CD4-positive, alpha-beta T cell (primary cell): ENCODE measurements around the gene TSC22D3. TPM values are rescaled to one million over a fixed set of nuclear protein-coding genes. Genes with fewer than 3 reads are reported as not detected.

Source experiments
- ATAC-seq: fragments of 200-7000 bp; cut with Tn5 transposase; one replicate; pipeline ENCODE4 v1.10.0; 2022; ENCODE audit warnings: mild to moderate bottlenecking; ENCODE audit not compliant: poor library complexity
- CTCF ChIA-PET: fragments of 350-600 bp; sonication (Branson Sonifier 250); formaldehyde crosslinking; loops from one replicate; lab custom pipeline; 2021; ENCODE audit warnings: antibody characterized with exemption, inconsistent platforms; lab: Charles Lee
- POLR2A ChIA-PET: fragments of 350-600 bp; sonication (Branson Sonifier 250); formaldehyde crosslinking; loops from one replicate; lab custom pipeline; 2021; ENCODE audit warnings: antibody characterized with exemption, inconsistent platforms; lab: Charles Lee
- DNase-seq, 14 experiments: peaks; one replicate each; pipeline ENCODE4 v3.0.0-alpha.2; 2013 to 2020; ENCODE audit warnings: mixed read lengths in 2 of 14
- H3K27ac ChIP-seq, 2 donors: one replicate each; pipeline versions ENCODE4 v1.5.1 to v1.7.0; 2013; ENCODE audit warnings: low read length in 2 of 2, low read depth in 1 of 2, mild to moderate bottlenecking in 1 of 2
- H3K27me3 ChIP-seq, 2 experiments: 1 replicate in 1 of 2; 2 replicates in 1 of 2; pipeline versions ENCODE4 v1.6.1 to v1.7.0; 2013; ENCODE audit warnings: low read length in 2 of 2, control low read depth in 1 of 2, mild to moderate bottlenecking in 1 of 2, moderate library complexity in 1 of 2; ENCODE audit not compliant: insufficient read depth in 2 of 2, control insufficient read depth in 1 of 2
- H3K36me3 ChIP-seq: one replicate; pipeline ENCODE4 v1.6.1; 2013; ENCODE audit warnings: low read length, control low read depth; ENCODE audit not compliant: insufficient read depth
- H3K4me1 ChIP-seq: one replicate; pipeline ENCODE4 v1.6.1; 2013; ENCODE audit warnings: low read length, control low read depth; ENCODE audit not compliant: insufficient read depth
- H3K4me3 ChIP-seq: one replicate; pipeline ENCODE4 v1.5.1; 2013; ENCODE audit warnings: mild to moderate bottlenecking, low read length, moderate library complexity
- H3K9me3 ChIP-seq, 2 experiments: 1 replicate in 1 of 2; 2 replicates in 1 of 2; pipeline versions ENCODE4 v1.6.1 to v1.7.0; 2013; ENCODE audit warnings: low read length in 2 of 2, mild to moderate bottlenecking in 2 of 2, control low read depth in 1 of 2, moderate library complexity in 1 of 2; ENCODE audit not compliant: control insufficient read depth in 1 of 2, insufficient read depth in 1 of 2
- H3K27ac Mint-ChIP-seq: one replicate; pipeline ENCODE4 v1.8.0; 2020; ENCODE audit warnings: mixed read lengths
- H3K27me3 Mint-ChIP-seq: one replicate; pipeline ENCODE4 v1.8.0; 2021; ENCODE audit warnings: mixed read lengths
- H3K36me3 Mint-ChIP-seq: one replicate; pipeline ENCODE4 v1.8.0; 2021; ENCODE audit warnings: low read depth, mixed read lengths
- H3K4me1 Mint-ChIP-seq: one replicate; pipeline ENCODE4 v1.8.0; 2021; ENCODE audit warnings: low read depth, mixed read lengths
- H3K4me3 Mint-ChIP-seq: one replicate; pipeline ENCODE4 v1.8.0; 2020; ENCODE audit warnings: mild to moderate bottlenecking, mixed read lengths
- H3K9me3 Mint-ChIP-seq: one replicate; pipeline ENCODE4 v1.8.0; 2020; ENCODE audit warnings: mixed read lengths
- CTCF ChIP-seq: fragments of 200-600 bp; IDR thresholded peaks from one replicate; pipeline ENCODE4 v1.8.0; 2022; ENCODE audit warnings: antibody characterized with exemption, mild to moderate bottlenecking
- intact Hi-C, 2 experiments: fragments of 100-400 bp; cut with DNase I in 1 of 2; cut with micrococcal nuclease in 1 of 2; formaldehyde crosslinking; loops; one replicate each; pipeline versions ENCODE4 v1.15.1 to v1.9.0; 2023 to 2025; cut with DNase I, micrococcal nuclease
- total RNA-seq, 174 experiments: library from RNA in 2 of 174; stranded (reverse) in 2 of 174; gene quantifications; one replicate each; pipeline ENCODE4 v1.2.3 and lab custom pipeline; 2021 to 2026

The TSC22D3 gene
- total RNA-seq, 2 experiments from 2014 or later: 3,132 to 3,144 TPM

GRCh38 chrX:107700790-107701189, 74.8 kb downstream of the TSC22D3 start:
- no peaks in the 10 kb centered on the region for H3K36me3 Mint-ChIP-seq
- Histone ChIP-seq H3K9me3 (no peaks in the 10 kb centered on the region), H3K36me3 (no peaks in the 10 kb centered on the region), H3K4me3 (no peak overlapping the region), H3K27me3 (no peaks in the 10 kb centered on the region), H3K27ac (no peak overlapping the region), H3K4me1 (peaks cover 9% of the 10 kb centered on the region)
- CTCF ChIA-PET: interaction anchor here (1.3 kb wide), 1 partner anchor 14 kb away, joined by 3 read pairs; no protein-coding TSS in a partner anchor
- no peak for TF ChIP-seq CTCF
- ATAC-seq (no peak), DNase-seq (no peak)
- no peak overlapping the region for H3K27ac Mint-ChIP-seq
- intact Hi-C loops: no loop called here
- H3K9me3 Mint-ChIP-seq: no peaks in the 10 kb centered on the region
- peaks cover 21% of the 10 kb centered on the region for H3K4me1 Mint-ChIP-seq
- POLR2A ChIA-PET: interaction anchor here (1.2 to 3.0 kb wide), 3 partner anchors 11 to 27 kb away, joined by 4 to 12 read pairs (median 7); no protein-coding TSS in a partner anchor
- no peak overlapping the region for H3K4me3 Mint-ChIP-seq
- no peaks in the 10 kb centered on the region for H3K27me3 Mint-ChIP-seq

- intact Hi-C loops: no loop called here
- H3K4me3 ChIP-seq: no peak overlapping the region
- ATAC-seq (no peak), DNase-seq (peak in 1 of 14 experiments; percentile 27)
- no peaks in the 10 kb centered on the region for H3K27me3 Mint-ChIP-seq
- no peaks in the 10 kb centered on the region for H3K9me3 ChIP-seq
- H3K4me1 ChIP-seq: peaks cover 9% of the 10 kb centered on the region
- ChIA-PET CTCF (interaction anchor here (1.3 kb wide), 1 partner anchor 15 kb away, joined by 3 read pairs; no protein-coding TSS in a partner anchor), POLR2A (interaction anchor here (3.0 kb wide), 1 partner anchor 11 kb away, joined by 12 read pairs; no protein-coding TSS in a partner anchor)
- no peaks in the 10 kb centered on the region for H3K27me3 ChIP-seq
- H3K27ac Mint-ChIP-seq: no peak overlapping the region
- TF ChIP-seq CTCF: no peak
- H3K9me3 Mint-ChIP-seq: no peaks in the 10 kb centered on the region
- H3K4me3 Mint-ChIP-seq: no peak overlapping the region
- no peaks in the 10 kb centered on the region for H3K36me3 ChIP-seq
- H3K27ac ChIP-seq: no peak overlapping the region
- H3K36me3 Mint-ChIP-seq: no peaks in the 10 kb centered on the region
- H3K4me1 Mint-ChIP-seq: peaks cover 21% of the 10 kb centered on the region
Observed at GRCh38 chrX:107700317-107700774, 75.2 kb downstream of the TSC22D3 start.

GRCh38 chrX:107699616-107700015, 76.0 kb downstream of the TSC22D3 start:
- intact Hi-C loops: no loop called here

More at GRCh38 chrX:107699616-107700015, 76.0 kb downstream of the TSC22D3 start:
- ChIA-PET POLR2A (interaction anchor here (3.0 kb wide), 1 partner anchor 12 kb away, joined by 12 read pairs; no protein-coding TSS in a partner anchor), CTCF (interaction anchor here (0.6 to 1.0 kb wide), 3 partner anchors 18 to 99 kb away, joined by 3 to 7 read pairs (median 4); no protein-coding TSS in a partner anchor)
- H3K4me1 Mint-ChIP-seq: peaks cover 21% of the 10 kb centered on the region
- no peaks in the 10 kb centered on the region for H3K36me3 ChIP-seq
- H3K27ac ChIP-seq: no peak overlapping the region
- H3K9me3 Mint-ChIP-seq: no peaks in the 10 kb centered on the region
- H3K4me1 ChIP-seq: peaks cover 9% of the 10 kb centered on the region
- no peaks in the 10 kb centered on the region for H3K27me3 Mint-ChIP-seq
- no peak overlapping the region for H3K27ac Mint-ChIP-seq
- no peak for ATAC-seq
- no peak overlapping the region for H3K4me3 Mint-ChIP-seq
- H3K9me3 ChIP-seq: no peaks in the 10 kb centered on the region
- H3K36me3 Mint-ChIP-seq: no peaks in the 10 kb centered on the region
- no peak overlapping the region for H3K4me3 ChIP-seq
- no peaks in the 10 kb centered on the region for H3K27me3 ChIP-seq
- peak in 1 of 14 experiments; percentile 18 for DNase-seq
- no peak for TF ChIP-seq CTCF
